Adrenal gland (tissue), 5 donors: Measurements from ENCODE around the gene LAD1.

Experiments used
- CTCF ChIP-seq, 6 experiments: fragments of 450-650 bp in 4 of 6; fragments of 200-600 bp in 2 of 6; sonication (generic) in 1 of 6; IDR thresholded peaks; 1 replicate in 5 of 6; 2 replicates in 1 of 6; pipeline versions ENCODE4 v1.5.1 to v1.8.0; 2016 to 2021; ENCODE audit warnings: antibody characterized with exemption in 6 of 6, mild to moderate bottlenecking in 2 of 6, moderate library complexity in 1 of 6
- POLR2A ChIP-seq, 2 donors: fragments of 450-650 bp; IDR thresholded peaks; one replicate each; pipeline ENCODE4 v1.6.1; 2017; ENCODE audit warnings: antibody characterized with exemption in 2 of 2, mild to moderate bottlenecking in 2 of 2, moderate library complexity in 1 of 2
- donor health status: DM: no; HTN: no; CAD: no.

GRCh38 chr1:201408176-201408833 lies 9.2 kb upstream of the LAD1 start:
- TF ChIP-seq CTCF (IDR thresholded peaks at IDR 0.05), result peak; percentile 82 to 92 (median 87)
- no peak for TF ChIP-seq POLR2A (IDR thresholded peaks at IDR 0.05)
